ENCODE data around the gene LARGE2.
A peak's percentile ranks its signal among the peaks of the same experiment; 100 is the strongest.

The LARGE2 gene

DNA sequence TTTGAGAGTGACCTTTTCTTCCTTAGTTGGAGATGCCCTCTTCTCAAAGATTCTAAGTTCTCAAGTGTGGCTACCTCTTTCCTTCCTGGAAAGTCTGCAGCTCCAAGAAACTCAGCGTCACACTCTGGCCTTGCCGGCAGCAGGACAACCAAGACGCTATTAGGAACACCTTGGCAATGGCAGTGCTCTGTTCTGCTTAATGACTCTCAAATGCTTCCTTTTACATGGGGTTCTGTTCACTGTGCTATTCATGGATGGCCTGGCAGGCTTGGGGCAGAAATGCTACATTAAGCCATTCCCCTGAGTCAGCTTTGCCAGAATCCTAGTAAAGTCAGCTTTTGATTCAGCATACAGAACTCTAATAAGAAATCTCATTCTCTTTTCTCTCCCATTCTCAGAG, 25.9 kb downstream of the LARGE2 start:
- TF ChIP-seq, protein P1, sequence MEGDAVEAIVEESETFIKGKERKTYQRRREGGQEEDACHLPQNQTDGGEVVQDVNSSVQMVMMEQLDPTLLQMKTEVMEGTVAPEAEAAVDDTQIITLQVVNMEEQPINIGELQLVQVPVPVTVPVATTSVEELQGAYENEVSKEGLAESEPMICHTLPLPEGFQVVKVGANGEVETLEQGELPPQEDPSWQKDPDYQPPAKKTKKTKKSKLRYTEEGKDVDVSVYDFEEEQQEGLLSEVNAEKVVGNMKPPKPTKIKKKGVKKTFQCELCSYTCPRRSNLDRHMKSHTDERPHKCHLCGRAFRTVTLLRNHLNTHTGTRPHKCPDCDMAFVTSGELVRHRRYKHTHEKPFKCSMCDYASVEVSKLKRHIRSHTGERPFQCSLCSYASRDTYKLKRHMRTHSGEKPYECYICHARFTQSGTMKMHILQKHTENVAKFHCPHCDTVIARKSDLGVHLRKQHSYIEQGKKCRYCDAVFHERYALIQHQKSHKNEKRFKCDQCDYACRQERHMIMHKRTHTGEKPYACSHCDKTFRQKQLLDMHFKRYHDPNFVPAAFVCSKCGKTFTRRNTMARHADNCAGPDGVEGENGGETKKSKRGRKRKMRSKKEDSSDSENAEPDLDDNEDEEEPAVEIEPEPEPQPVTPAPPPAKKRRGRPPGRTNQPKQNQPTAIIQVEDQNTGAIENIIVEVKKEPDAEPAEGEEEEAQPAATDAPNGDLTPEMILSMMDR (conservative IDR thresholded peaks at IDR 0.05; ENCODE audit: low read depth, low read length), result no peak
- DNase-seq (ENCODE audit: low read depth), result no peak

DNA sequence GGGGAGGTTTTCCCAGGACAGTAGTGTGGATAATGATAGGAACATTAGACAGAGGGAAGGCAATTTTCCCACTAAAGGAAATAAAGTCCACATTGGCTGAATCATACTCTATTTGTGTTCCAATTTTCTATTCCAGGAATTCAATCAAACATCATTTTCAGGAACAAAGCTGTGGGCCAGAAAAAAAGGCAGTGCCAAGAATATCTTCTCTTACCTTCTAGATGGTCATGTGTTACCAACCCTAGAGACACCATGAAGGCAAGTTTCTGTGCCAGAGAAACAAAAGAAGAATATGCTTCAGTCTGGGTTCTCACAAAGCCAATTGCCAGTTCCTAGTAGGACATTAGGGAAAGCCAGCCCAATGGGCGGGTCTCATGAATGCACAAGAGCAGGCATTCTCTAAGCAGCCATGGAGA, 27.5 kb downstream of the LARGE2 start:
- no peak for DNase-seq (ENCODE audit: low read depth)
- TF ChIP-seq, protein P1 (conservative IDR thresholded peaks at IDR 0.05; ENCODE audit: low read depth, low read length), result no peak
- no peak overlapping the region for H3K4me3 ChIP-seq (ENCODE audit: low read length)

More for the DNA sequence above, 25.9 kb downstream of the LARGE2 start:
- no peak overlapping the region for H3K4me3 ChIP-seq (ENCODE audit: low read length)

DNA sequence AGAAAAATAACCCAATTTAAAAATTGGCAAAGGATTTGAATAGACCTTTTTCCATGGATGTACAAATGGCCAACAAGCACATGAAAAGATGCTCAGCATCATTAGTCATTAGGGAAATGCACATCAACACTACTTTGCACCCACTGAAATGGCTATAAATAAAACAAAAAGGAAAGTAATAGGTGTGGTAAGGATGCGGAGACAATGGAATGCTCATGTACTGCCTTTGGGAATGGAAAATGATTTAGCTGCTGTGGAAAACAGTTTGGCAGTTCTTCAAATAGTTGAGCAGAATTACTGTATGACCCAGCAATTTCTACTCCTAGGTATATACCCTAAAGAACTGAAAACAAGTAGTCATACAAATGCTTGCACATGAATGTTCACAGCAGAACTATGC, 37.4 kb downstream of the LARGE2 start:
- no peak for DNase-seq (ENCODE audit: low read depth)
- TF ChIP-seq, protein P1 (conservative IDR thresholded peaks at IDR 0.05; ENCODE audit: low read depth, low read length), result no peak
- no peak overlapping the region for H3K4me3 ChIP-seq (ENCODE audit: low read length)

DNA sequence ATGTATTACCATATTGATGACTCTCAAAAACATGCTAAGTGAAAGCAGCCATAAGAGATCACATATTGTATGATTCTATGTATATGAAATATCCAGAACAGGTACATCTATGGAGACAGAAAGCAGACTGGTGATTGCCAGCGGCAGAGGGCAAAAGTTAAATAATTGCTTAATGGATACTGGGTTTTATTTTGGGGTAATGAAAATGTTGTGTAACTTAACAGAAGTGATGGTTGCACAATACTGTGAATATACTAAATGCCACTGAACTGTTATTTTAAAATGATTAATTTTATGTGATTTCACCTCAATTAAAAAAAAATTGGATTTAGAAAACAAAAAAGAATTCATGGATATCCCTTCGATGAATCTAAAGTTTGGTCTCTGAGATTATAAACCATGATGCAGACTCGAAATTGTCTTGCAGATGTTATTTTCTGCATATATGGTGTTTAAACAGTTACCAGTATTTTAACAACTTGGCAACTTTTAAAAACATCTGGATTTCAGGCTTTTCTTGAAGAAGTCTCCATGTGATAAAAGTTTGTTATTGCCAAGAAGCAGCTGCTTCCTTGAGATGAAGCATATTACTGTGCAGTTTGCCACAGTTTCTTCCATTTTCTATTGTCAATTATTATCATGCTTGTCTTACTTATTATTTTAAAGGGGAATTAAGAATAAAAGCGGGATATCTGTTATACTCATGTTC, 38.1 kb downstream of the LARGE2 start:
- TF ChIP-seq, protein P1 (conservative IDR thresholded peaks at IDR 0.05; ENCODE audit: low read depth, low read length), result no peak
- no peak overlapping the region for H3K4me3 ChIP-seq (ENCODE audit: low read length)
- no peak for DNase-seq (ENCODE audit: low read depth)

DNA sequence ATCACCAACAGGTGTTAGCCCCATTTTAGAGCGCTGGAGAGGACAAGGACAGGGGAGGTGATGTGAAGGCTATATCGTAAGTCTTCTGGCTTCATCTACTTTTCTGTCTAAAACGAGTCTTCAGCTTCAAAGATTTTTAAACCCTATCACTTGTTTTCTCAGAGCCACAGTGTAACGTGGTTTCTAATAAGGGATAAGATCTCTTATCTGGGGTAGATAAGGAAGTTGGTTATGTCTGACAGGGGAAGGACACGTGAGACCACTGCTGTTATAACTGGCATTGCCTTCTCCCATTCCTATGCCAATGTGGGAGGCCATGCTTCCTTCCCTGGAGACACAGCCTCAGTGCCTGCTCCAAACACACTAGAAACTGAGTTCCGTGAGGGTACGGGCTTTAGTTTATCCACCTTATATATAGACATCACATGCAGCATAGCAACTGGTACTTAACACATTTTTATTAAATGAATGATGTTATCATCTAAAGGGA, 39.3 kb downstream of the LARGE2 start:
- TF ChIP-seq, protein P1 (conservative IDR thresholded peaks at IDR 0.05; ENCODE audit: low read depth, low read length), result no peak
- H3K4me3 ChIP-seq (ENCODE audit: low read length), result no peak overlapping the region
- DNase-seq (ENCODE audit: low read depth), result no peak

DNA sequence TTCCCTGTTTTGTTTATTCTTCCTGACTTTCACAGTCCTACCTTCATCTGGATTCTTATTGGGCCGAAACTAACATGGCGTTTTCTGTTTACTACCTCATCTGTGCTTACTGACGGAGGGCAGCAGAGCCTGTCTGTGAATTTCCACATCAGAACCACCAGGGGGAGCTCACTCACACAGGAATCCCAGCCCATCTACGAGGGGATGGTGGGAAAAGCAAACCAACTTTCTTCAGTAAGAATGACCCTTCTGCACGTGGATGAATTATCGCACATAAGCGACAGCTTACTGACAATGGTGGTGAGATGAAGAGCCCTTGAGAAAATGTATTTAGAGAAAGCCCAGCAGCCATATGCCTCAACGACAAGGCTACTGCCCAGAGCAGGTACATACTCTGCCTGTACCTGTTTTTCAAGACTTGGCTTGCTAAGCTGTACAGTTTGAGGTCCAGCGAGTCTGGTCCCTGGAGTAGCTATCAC, 42.5 kb downstream of the LARGE2 start:
- TF ChIP-seq, protein P1 (conservative IDR thresholded peaks at IDR 0.05; ENCODE audit: low read depth, low read length), result peak; percentile 90
- peak; percentile 34 for DNase-seq (ENCODE audit: low read depth)
- no peak overlapping the region for H3K4me3 ChIP-seq (ENCODE audit: low read length)

DNA sequence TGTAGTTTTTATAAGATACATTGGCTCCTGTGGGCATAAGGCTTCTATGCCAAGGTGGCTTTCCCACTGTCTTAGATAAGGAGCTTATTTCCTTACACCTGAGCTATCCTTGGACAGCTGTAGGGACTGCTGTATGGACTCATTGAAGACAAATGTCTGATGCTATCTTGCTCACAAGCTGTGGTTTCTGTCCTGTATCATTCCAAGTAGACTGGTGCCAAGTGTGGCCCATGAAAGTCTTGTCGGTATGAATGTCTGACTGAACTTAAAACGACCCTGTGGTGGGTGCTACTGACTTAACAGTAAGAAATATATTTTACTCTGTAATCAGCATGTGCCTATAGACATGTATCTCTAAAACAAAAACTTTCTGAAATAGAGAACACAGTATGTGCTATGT, 45.0 kb downstream of the LARGE2 start:
- no peak for DNase-seq (ENCODE audit: low read depth)
- H3K4me3 ChIP-seq (ENCODE audit: low read length), result no peak overlapping the region
- TF ChIP-seq, protein P1 (conservative IDR thresholded peaks at IDR 0.05; ENCODE audit: low read depth, low read length), result no peak
